ENCODE measurements around the gene FBXO31. TPM values are rescaled to one million over a fixed set of nuclear protein-coding genes. Genes with fewer than 3 reads are reported as not detected.

FBXO31 gene
- total and polyA plus RNA-seq, 3 experiments from 2014 or later: 27.4 to 40.9 (median 35.6) TPM

DNA sequence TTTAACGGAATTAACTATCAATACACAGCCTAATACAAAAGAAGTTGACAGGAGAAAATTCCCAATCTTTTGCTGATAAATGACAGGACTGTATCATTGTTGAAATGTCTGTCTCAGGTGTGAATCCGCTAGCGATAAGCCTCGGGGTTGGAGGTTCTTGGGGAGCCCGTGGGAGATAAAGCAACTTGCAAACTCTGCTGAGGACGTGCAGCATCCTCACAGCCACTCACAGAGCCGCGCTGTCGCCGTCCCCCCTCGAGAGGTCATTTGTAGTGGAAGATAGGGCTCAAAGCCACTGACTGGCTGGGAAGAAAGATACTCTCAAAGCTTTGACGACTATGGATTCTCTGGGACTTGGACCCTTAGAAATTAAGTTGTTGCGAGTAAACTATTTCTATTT lies 25.6 kb upstream of the FBXO31 start:
- CTCF ChIA-PET: no interaction called here

DNA sequence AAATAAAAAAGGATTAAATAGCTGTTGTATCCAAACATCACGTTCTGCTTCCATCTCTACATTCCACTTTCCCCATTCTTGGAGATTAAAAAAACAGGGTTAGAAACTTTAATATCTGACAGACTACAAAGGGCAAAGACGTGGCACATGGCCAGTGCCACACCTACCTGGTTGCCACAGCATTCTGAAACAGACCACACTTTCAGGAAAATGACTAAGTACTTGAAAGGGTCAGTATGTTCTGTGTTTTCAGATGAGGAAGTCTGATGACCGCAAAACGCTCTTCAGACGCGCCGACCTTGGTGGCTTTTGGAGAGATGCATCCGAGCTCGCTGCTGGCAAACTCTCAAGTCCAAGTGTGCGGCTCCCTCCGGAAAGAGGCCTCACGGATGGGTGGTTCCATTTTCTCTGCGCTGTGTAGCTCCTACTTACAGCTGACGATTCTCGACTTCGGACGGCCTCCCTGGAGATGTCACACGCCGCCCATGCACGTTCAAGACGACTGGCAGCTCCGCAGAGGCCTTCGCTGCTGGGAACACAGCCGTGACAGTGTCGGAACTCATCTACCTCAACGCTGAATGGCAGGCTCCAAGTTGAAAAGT lies 24.0 kb upstream of the FBXO31 start:
- POLR2A ChIA-PET: no interaction called here
- no peaks in the 10 kb centered on the region for H3K27me3 ChIP-seq (ENCODE audit: insufficient read depth, low read length, poor library complexity, severe bottlenecking)

More for the DNA sequence above, 25.6 kb upstream of the FBXO31 start:
- Mint-ChIP-seq H3K36me3 (peaks cover 2 to 77% (median 3%) of the 10 kb centered on the region in 3 donors), H3K4me3 (no peak overlapping the region), H3K9me3 (no peaks in the 10 kb centered on the region), H3K27ac (no peak overlapping the region), H3K4me1 (no peaks in the 10 kb centered on the region), H3K27me3 (peaks cover 0 to 2% of the 10 kb centered on the region in 2 donors)
- Histone ChIP-seq H3K4me3 (ENCODE audit: low read length) (no peak overlapping the region), H3K9me3 (ENCODE audit: low read length) (no peaks in the 10 kb centered on the region), H3K36me3 (ENCODE audit: insufficient read depth, low read length) (peaks cover 22% of the 10 kb centered on the region), H3K27me3 (ENCODE audit: insufficient read depth, low read length, poor library complexity, severe bottlenecking) (no peaks in the 10 kb centered on the region), H3K4me1 (ENCODE audit: insufficient read depth, low read length) (no peaks in the 10 kb centered on the region), H3K27ac (ENCODE audit: low read depth, low read length) (no peak overlapping the region)
- POLR2A ChIA-PET: no interaction called here
- DNase-seq: no peak

DNA sequence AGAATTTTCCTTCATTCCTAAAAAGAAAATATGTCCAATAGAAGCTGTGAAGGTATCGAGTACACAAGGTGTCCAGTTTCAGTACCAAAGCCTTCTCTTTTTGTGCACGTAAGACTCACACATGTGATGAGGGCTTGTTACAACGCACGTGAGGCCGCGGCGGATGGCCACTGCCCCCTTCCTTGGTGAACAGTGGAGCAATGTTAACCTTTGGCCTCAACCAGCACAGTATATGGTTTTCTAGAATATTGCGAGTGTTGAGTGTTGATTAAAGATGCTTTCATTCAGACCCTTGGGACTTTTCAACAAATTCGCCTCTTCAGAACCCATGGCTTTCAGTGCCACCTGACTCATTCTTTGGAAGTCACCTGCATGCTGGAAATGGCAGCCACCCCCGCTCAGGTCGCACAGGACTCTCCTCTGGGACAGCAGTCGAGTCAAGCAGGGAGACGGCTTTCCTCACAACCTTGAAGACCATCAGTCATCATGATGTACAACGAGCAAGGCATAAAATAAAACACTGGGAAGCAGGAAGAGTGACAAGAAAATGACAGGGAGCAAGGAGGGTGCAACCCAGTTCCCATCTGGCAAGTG lies 23.0 kb upstream of the FBXO31 start:
- Histone ChIP-seq H3K4me3 (ENCODE audit: low read length) (no peak overlapping the region), H3K36me3 (ENCODE audit: insufficient read depth, low read length) (peaks cover 41% of the 10 kb centered on the region), H3K27me3 (ENCODE audit: insufficient read depth, low read length, poor library complexity, severe bottlenecking) (no peaks in the 10 kb centered on the region), H3K27ac (ENCODE audit: low read depth, low read length) (no peak overlapping the region), H3K9me3 (ENCODE audit: low read length) (no peaks in the 10 kb centered on the region), H3K4me1 (ENCODE audit: insufficient read depth, low read length) (no peaks in the 10 kb centered on the region)
- no peak for DNase-seq
- Mint-ChIP-seq H3K36me3 (peaks cover 5 to 77% (median 6%) of the 10 kb centered on the region in 3 donors), H3K4me1 (no peaks in the 10 kb centered on the region), H3K9me3 (no peaks in the 10 kb centered on the region), H3K27ac (peak overlapping the region in 2 of 8 donors; percentile 35 to 50), H3K4me3 (no peak overlapping the region), H3K27me3 (peaks cover 0 to 2% of the 10 kb centered on the region in 2 donors)
- CTCF ChIA-PET: no interaction called here
- POLR2A ChIA-PET: no interaction called here

More for the DNA sequence above, 24.0 kb upstream of the FBXO31 start:
- peaks cover 34% of the 10 kb centered on the region for H3K36me3 ChIP-seq (ENCODE audit: insufficient read depth, low read length)
- no peak overlapping the region for H3K4me3 ChIP-seq (ENCODE audit: low read length)
- Mint-ChIP-seq H3K36me3 (peaks cover 4 to 80% (median 6%) of the 10 kb centered on the region in 3 donors), H3K4me3 (peak overlapping the region in 1 of 7 donors; percentile 9), H3K27me3 (peaks cover 0 to 2% of the 10 kb centered on the region in 2 donors), H3K9me3 (no peaks in the 10 kb centered on the region), H3K4me1 (no peaks in the 10 kb centered on the region), H3K27ac (peak overlapping the region in 5 of 8 donors; percentile 12 to 87 (median 32))
- H3K4me1 ChIP-seq (ENCODE audit: insufficient read depth, low read length): no peaks in the 10 kb centered on the region
- H3K9me3 ChIP-seq (ENCODE audit: low read length): no peaks in the 10 kb centered on the region
- DNase-seq: no peak
- no peak overlapping the region for H3K27ac ChIP-seq (ENCODE audit: low read depth, low read length)
- CTCF ChIA-PET: no interaction called here

DNA sequence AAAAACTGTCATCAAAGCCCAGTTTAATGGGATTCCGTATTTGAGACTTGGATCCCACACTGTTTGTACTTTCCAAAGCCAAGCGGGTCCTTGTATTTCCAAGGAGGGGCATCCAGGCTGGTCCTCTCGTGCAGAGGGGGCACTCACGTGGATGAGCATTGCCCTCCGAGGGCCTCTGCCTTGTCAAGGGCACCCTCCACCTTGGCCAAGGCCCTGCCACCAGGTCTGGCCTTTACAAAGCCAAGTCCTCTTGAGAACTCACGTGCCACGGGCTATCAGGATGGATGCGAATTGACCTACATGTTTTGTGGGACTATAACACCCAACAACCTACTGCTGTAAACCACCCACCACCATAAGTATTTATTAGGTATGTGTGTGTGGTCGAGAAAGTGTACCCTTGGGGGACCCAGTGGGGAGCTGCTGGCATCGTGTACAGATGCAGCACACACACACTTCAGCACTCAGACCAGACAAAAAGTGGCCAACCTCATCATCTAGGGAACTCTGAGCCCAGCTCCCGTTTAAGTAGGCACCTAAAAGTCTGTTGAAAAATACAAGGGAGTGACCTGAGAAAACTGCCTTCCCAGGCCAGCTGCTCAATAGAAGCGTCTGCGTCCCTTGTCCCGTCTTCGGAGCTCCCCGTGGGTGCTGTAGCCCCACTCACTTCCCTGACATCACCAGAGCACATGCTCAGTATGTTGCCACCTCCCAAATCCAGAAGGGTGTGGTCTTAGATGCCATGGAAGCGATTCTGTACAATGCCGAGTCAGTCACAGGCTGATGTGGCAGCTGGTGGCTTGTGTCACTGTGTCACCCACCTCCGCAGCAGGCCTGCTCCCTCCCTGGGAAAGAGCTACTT lies 21.4 kb upstream of the FBXO31 start:
- Mint-ChIP-seq H3K9me3 (no peaks in the 10 kb centered on the region), H3K27ac (peak overlapping the region in 2 of 8 donors; percentile 23 to 74), H3K4me1 (no peaks in the 10 kb centered on the region), H3K27me3 (no peaks in the 10 kb centered on the region), H3K4me3 (no peak overlapping the region), H3K36me3 (peaks cover 3 to 76% (median 5%) of the 10 kb centered on the region in 3 donors)
- Histone ChIP-seq H3K27me3 (ENCODE audit: insufficient read depth, low read length, poor library complexity, severe bottlenecking) (no peaks in the 10 kb centered on the region), H3K4me1 (ENCODE audit: insufficient read depth, low read length) (no peaks in the 10 kb centered on the region), H3K4me3 (ENCODE audit: low read length) (no peak overlapping the region), H3K9me3 (ENCODE audit: low read length) (no peaks in the 10 kb centered on the region), H3K36me3 (ENCODE audit: insufficient read depth, low read length) (peaks cover 50% of the 10 kb centered on the region), H3K27ac (ENCODE audit: low read depth, low read length) (no peak overlapping the region)
- ChIA-PET POLR2A (interaction anchor here (0.7 to 0.9 kb wide), 2 partner anchors 10 to 21 kb away, joined by 3 read pairs; partner anchors contain the start of gene FBXO31), CTCF (no interaction called here)
- peak in 1 of 5 donors; percentile 30 for DNase-seq

DNA sequence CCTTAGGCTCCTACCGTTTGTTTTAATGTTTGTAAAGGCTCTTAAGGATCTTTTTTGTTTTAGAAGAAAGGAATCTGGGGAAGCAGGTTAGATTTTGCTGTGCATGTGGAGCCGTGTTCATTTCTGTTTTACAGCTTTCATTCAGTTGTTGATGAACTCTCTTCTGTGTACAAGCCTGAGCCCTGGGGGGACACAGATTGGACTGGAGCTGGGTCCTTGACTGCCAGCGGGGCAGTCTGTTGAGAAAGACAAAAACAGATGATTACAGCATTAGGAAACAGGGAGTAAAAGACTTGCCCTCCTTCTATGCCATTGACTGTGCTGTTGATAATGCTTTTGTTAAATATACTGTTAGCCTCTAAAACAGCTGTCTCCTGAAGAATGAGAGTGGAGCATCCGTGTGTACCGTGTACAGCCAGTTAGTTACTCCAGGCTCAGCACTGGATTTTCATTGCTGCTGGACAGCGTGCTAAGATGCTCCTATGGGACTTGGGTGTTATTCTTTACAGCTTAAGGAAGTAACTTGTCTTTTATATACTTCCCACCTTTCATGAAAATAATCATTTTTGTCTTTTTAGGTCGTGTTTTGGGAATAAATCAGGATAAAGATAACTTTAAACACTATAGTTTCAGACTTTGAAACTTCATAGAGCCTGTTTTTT lies 11.7 kb upstream of the FBXO31 start:
- Mint-ChIP-seq H3K27ac (peak overlapping the region in 6 of 8 donors; percentile 17 to 74 (median 52)), H3K4me3 (peak overlapping the region in 3 of 7 donors; percentile 59 to 91 (median 62)), H3K27me3 (no peaks in the 10 kb centered on the region), H3K36me3 (peaks cover 4 to 42% (median 7%) of the 10 kb centered on the region in 3 donors), H3K4me1 (peaks cover 36 to 64% (median 50%) of the 10 kb centered on the region in 3 donors), H3K9me3 (no peaks in the 10 kb centered on the region)
- no peak overlapping the region for H3K4me3 ChIP-seq (ENCODE audit: low read length)
- peaks cover 18% of the 10 kb centered on the region for H3K36me3 ChIP-seq (ENCODE audit: insufficient read depth, low read length)
- CTCF ChIA-PET: interaction anchor here (0.8 to 4.6 kb wide), 6 partner anchors 13 to 78 kb away, joined by 3 to 41 read pairs (median 6); partner anchors contain the start of genes C16orf95 and FBXO31
- H3K27ac ChIP-seq (ENCODE audit: low read depth, low read length): no peak overlapping the region
- H3K4me1 ChIP-seq (ENCODE audit: insufficient read depth, low read length): peaks cover 30% of the 10 kb centered on the region
- H3K27me3 ChIP-seq (ENCODE audit: insufficient read depth, low read length, poor library complexity, severe bottlenecking): no peaks in the 10 kb centered on the region
- POLR2A ChIA-PET: interaction anchor here (0.6 to 3.5 kb wide), 3 partner anchors 10 to 78 kb away, joined by 3 to 38 read pairs (median 3); partner anchors contain the start of genes C16orf95 and FBXO31
- DNase-seq: no peak
- H3K9me3 ChIP-seq (ENCODE audit: low read length): no peaks in the 10 kb centered on the region

DNA sequence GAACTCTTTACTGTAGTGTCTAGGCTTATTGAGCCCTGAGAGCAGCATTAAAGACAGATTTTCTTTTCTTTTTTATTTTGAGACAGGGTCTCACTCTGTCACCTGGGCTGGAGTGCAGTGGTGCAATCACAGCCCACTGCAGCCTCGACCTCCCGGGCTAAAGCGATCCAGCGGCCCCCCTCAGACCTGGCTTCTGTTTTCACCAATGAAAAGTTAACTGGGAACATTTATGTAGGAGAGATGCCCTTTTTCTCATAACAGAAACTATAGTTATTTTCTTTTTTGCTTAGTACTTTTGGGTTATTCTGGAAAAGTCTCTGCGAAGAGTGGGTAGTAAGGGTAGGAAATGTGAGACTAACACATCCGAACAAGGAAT lies 10.1 kb upstream of the FBXO31 start:
- POLR2A ChIA-PET: interaction anchor here (2.5 to 3.5 kb wide), 2 partner anchors 10 to 76 kb away, joined by 11 to 38 read pairs; partner anchors contain the start of genes C16orf95 and FBXO31
- Mint-ChIP-seq H3K27ac (peak overlapping the region; percentile 87 to 98 (median 94)), H3K4me3 (peak overlapping the region; percentile 91 to 95 (median 92)), H3K9me3 (no peaks in the 10 kb centered on the region), H3K4me1 (peaks cover 37 to 65% (median 51%) of the 10 kb centered on the region in 3 donors), H3K27me3 (no peaks in the 10 kb centered on the region), H3K36me3 (peaks cover 0 to 29% (median 4%) of the 10 kb centered on the region in 3 donors)
- Histone ChIP-seq H3K27me3 (ENCODE audit: insufficient read depth, low read length, poor library complexity, severe bottlenecking) (no peaks in the 10 kb centered on the region), H3K4me1 (ENCODE audit: insufficient read depth, low read length) (peaks cover 35% of the 10 kb centered on the region), H3K27ac (ENCODE audit: low read depth, low read length) (peak overlapping the region; percentile 49), H3K36me3 (ENCODE audit: insufficient read depth, low read length) (peaks cover 10% of the 10 kb centered on the region), H3K9me3 (ENCODE audit: low read length) (no peaks in the 10 kb centered on the region), H3K4me3 (ENCODE audit: low read length) (peak overlapping the region; percentile 49)
- CTCF ChIA-PET: interaction anchor here (1.1 to 4.6 kb wide), 7 partner anchors 11 to 242 kb away, joined by 4 to 41 read pairs (median 4); partner anchors contain the start of genes C16orf95 and FBXO31
- no peak for DNase-seq

Data from CD8-positive, alpha-beta memory T cell (primary cell).